Measurements from ENCODE around the gene ST8SIA3.

Gene ST8SIA3

GRCh38 chr18:57328665-57329064, 23.7 kb upstream of the ST8SIA3 start:
- TF ChIP-seq CTCF (IDR thresholded peaks at IDR 0.05; ENCODE audit: control insufficient read depth, insufficient read depth, low read depth, low read length, missing control alignments) = no peak

GRCh38 chr18:57329856-57330255, 22.5 kb upstream of the ST8SIA3 start:
- no peak overlapping the region for H3K4me3 ChIP-seq (ENCODE audit: control insufficient read depth, low read depth, low read length)
- no peak for TF ChIP-seq CTCF (IDR thresholded peaks at IDR 0.05; ENCODE audit: control insufficient read depth, insufficient read depth, low read depth, low read length, missing control alignments)
- no peak for DNase-seq (ENCODE audit: low read depth)

More at GRCh38 chr18:57328665-57329064, 23.7 kb upstream of the ST8SIA3 start:
- DNase-seq (ENCODE audit: low read depth) = no peak
- H3K4me3 ChIP-seq (ENCODE audit: control insufficient read depth, low read depth, low read length) = no peak overlapping the region

- no peak for TF ChIP-seq CTCF (IDR thresholded peaks at IDR 0.05; ENCODE audit: control insufficient read depth, insufficient read depth, low read depth, low read length, missing control alignments)
- no peak overlapping the region for H3K4me3 ChIP-seq (ENCODE audit: control insufficient read depth, low read depth, low read length)
- no peak for DNase-seq (ENCODE audit: low read depth)
These were observed 20.6 kb upstream of the ST8SIA3 start for GRCh38 chr18:57331718-57332117.

- TF ChIP-seq CTCF (IDR thresholded peaks at IDR 0.05; ENCODE audit: control insufficient read depth, insufficient read depth, low read depth, low read length, missing control alignments) = no peak
These were observed 18.4 kb upstream of the ST8SIA3 start for GRCh38 chr18:57333940-57334339.

GRCh38 chr18:57334383-57334782, 18.0 kb upstream of the ST8SIA3 start:
- DNase-seq (ENCODE audit: low read depth) = no peak
- H3K4me3 ChIP-seq (ENCODE audit: control insufficient read depth, low read depth, low read length) = no peak overlapping the region
- no peak for TF ChIP-seq CTCF (IDR thresholded peaks at IDR 0.05; ENCODE audit: control insufficient read depth, insufficient read depth, low read depth, low read length, missing control alignments)

More at GRCh38 chr18:57333940-57334339, 18.4 kb upstream of the ST8SIA3 start:
- H3K4me3 ChIP-seq (ENCODE audit: control insufficient read depth, low read depth, low read length) = no peak overlapping the region
- DNase-seq (ENCODE audit: low read depth) = no peak

GRCh38 chr18:57336343-57336742, 16.0 kb upstream of the ST8SIA3 start:
- DNase-seq (ENCODE audit: low read depth) = no peak
- no peak for TF ChIP-seq CTCF (IDR thresholded peaks at IDR 0.05; ENCODE audit: control insufficient read depth, insufficient read depth, low read depth, low read length, missing control alignments)
- H3K4me3 ChIP-seq (ENCODE audit: control insufficient read depth, low read depth, low read length) = no peak overlapping the region

- H3K4me3 ChIP-seq (ENCODE audit: control insufficient read depth, low read depth, low read length) = no peak overlapping the region
- no peak for TF ChIP-seq CTCF (IDR thresholded peaks at IDR 0.05; ENCODE audit: control insufficient read depth, insufficient read depth, low read depth, low read length, missing control alignments)
- no peak for DNase-seq (ENCODE audit: low read depth)
These were observed 14.5 kb upstream of the ST8SIA3 start for GRCh38 chr18:57337890-57338289.
